GM21576 (cell line): ENCODE data around the gene SDF2L1.

Source experiments
- ATAC-seq: cut with Tn5 transposase; IDR thresholded peaks from one replicate; pipeline ENCODE4 v1.9.1; 2021; ENCODE audit warnings: mild to moderate bottlenecking, moderate library complexity; ENCODE audit not compliant: unreplicated experiment

SDF2L1 gene

DNA sequence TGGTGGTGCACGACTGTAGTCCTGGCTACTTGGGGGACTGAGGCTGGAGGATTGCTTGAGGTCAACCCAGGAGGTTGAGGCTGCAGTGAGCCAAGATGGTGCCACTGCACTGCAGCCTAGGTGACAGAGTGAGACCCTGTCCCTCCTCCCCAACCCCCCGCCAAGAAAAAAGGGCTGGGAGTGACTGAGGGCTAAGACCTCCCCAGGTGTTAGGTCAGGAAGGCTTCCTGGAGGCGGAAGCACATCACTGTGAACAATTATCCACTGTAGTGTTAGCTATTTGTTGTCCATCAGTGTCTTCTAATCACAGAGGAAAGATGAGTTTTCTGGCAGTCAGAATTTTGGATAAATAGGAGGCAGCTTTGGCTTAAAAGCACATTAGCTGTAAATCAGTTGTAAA, 21.1 kb upstream of the SDF2L1 start:
- no peak for ATAC-seq

DNA sequence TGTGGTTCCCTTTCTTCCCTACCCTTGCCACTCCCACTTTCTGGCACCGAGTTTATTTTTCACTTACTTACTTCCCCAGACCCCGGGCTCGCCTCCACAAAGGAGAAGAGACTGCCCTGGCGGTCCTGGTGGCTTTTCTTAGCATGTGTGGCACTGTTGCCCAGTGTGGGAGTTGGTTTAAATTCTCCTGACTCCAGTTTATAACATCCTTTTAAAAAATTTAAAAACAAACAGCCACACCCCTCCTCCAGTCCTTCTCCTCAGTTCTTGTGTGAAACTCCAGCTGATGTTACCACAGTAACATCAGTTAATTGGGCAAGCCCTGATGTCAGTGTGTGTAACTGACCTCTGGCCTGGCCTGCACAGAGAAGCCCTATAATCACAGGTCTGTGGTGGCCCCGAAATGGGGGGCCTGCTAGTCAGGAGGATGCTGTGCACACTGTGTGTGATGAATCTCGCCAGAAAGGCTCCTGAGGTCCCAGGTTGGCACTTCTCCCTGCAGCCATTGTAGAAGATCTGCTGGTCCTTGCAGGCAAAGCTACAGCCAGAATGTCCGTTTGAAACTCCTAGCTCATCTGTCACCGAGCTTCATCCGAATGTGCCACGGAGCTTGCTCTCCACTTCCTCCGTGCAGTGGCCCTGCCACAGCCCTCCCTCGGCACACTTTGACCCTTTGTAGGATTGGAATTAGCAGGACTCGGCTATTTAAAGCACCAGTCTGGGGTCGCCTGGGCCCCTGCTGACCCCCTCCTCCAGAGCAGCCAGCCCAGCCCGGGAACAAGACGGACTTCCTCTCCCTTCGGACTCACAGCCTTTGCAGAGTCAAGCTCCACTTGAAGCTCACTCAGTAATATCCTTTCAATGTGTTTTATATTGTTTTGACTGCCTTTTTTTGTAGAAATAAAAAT, 19.8 kb upstream of the SDF2L1 start:
- no peak for ATAC-seq

DNA sequence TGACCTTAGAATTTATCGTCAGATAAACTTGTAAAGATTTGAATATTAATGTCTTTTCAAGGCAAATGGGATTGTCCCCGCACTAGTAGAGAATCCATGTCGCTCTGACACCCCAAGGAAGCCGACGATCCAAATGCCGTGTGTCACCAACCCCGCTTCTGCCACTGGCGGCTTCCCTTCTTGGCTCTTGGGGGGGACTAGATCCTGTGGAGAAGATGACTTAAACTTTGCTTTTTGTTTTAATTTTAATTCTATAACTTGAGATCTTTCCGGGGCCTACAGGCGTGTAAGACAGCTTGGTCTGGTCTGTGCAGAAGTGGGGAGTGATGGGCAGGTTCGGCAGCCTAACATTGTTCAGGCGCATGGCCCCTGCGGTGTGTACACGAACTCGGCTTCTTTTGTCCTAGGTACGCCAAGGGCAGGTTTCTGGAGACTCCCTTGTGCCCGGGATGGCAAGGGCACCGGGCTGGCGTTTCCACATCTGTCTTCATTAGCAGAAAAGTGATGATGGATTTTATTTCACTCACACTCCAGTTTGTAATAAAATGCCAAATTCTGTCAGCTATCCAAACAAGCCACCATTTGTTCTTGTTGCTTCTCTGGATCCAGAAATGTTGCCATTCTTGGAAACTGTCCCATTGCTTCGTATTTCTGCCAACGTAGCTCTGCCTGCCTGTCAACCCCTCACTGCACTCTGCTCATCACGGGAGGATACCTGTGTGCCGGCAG, 19.0 kb upstream of the SDF2L1 start:
- ATAC-seq, result no peak

DNA sequence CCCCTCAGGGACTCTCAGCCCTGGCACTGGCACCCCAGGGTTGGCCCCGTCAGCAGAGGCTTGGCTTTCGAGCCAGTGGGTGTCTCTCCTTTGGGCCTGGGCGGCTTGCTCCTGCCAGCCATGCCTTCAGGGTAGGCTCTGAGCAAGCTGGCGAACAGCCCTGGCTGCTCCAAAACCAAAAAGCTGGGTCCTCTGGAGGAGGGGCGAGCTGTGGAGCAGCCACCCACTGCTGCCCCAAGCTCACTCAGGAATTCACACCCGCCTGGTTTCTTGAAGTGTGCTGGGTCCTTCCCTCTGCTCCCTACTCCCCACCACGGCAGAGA, 18.5 kb upstream of the SDF2L1 start:
- no peak for ATAC-seq

DNA sequence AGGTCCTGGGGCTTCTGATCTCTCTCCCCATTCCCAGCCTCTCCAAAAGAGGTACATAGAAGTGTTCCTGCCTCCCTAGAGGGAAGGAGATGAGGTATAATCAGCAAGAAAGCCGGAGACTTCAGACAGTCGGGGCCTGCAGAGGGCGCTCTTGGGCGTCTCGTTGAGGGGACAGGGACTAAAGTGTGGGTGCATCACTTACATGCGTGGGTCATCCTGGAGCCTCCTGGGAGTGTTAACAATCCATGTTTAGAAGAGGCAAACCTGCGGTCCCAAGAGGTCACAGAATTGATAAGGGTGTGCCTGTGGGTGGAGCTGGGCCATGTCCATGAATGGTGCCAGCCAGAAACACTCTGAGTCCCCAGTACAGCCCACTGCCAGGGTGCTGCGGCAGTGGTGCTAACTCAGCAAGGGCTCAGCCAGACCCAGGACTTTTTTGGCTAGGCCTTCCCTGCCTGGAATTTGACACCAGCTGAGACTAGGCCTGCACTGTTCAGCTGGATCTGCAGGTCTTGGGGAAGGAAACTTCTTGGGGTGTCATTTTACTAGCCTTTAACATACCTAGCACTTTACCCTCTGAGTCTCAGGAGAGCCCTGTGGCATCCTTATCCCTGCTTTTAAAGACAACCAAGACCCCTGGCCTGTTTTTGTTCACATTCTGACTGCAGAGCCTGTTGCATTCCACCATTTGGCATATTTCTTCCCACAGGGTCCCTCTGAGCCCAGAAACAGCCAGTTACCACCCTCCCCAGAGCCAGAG, 17.8 kb upstream of the SDF2L1 start:
- no peak for ATAC-seq

DNA sequence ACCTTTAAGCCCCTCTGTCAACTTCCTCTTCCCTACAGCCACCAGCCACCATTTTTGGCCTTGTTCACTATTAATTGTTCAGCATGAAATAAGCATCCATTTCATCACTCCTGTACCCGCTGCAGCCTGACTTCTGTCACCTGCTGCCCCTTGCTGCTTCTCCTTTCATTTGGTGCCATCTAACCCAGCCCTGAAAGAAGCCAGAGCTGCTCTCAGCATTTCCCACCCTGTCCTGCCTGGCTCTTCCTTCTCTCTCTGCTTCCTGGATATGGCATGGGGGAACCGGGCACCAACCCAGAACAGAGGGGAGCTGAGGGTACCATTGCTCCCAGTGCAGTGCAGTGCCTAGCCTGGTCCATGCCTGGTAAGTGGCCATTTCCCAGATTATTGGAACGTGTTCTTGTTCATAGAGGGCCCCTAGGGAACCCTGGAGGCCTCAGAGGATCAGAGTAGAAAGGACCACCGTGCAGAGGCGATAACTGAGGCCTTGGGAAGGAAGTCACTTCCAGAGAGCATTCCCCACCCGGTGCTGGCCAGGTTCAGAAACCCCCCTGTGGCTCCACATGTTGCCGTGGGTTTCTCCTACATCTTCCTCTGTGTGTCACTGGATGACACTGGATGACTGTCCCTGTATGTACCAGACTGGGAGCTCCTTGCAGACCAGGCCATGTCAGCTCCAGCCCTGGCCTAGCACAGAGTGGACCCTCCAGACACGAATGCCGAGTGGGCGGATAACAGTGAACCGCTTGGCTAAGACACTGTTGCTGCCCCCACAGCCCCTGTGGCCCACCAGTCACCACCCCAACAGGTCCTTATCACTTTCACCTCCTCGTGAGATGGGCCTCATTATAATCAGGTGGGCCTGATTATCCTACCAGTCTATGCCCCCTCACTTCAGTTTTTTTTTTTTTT, 17.0 kb upstream of the SDF2L1 start:
- no peak for ATAC-seq

DNA sequence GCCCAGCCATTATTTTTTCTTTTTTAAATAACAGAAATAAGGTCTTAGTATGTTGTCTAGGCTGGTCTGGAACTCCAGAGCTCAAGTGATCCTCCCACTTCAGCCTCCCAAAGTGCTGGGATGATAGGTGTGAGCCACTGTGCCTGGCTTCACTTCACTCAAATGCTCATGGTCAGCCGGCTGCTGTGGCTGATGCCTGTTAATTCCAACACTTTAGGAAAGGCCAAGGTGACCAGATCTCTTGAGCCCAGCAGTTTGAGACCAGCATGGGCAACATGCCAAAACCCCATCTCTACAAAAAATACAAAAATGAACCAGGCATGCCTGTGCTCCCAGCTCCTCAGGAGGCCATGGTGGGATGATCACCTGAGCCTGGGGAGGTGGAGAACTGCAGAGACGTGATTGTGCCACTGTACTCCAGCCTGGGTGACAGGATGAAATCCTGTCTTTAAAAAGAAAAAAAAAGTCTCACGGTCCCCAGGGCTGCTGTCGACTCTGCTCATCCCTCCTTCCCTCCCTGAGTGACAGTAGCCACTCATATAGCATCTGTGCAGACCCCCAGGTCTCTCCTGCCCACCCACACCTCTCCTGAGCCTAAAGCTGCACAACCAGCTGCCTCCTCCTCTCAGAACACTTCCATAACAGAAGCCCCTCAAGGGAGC, 15.9 kb upstream of the SDF2L1 start:
- ATAC-seq, result no peak

DNA sequence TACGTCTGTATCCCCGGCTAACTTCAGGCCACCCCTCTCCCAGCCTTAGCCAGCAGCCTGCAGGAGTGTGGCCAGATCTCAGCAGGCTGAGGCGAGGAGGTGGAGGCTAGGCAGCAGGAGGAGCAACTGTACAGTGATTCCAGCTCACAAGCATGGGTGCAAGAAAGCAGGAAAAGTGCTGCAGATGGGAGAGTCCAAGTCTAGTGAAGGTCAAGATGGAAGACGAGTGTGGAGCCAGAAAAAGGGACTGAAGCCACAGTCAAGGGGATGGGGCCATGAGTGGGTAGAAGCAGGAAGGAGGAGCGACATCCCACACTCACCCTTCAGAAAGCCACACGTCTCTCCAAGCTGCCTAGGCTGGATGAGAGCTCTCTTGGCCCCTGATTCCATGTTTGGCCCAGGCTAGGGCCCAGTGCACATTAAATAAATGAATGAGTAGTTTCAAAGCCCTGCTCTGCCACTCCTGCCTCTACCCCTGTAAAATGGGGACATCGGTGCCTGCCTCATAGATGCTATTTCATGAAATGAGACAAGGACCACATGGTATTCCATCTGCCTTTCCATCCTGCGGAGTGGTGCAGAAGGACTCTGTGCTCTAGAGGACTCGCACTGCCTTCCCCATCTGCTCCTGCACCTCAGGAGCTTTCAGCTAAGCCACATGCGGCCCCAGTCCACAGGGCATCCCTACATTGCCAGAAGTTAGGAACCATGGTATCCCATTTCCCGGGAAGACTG, 15.2 kb upstream of the SDF2L1 start:
- no peak for ATAC-seq

DNA sequence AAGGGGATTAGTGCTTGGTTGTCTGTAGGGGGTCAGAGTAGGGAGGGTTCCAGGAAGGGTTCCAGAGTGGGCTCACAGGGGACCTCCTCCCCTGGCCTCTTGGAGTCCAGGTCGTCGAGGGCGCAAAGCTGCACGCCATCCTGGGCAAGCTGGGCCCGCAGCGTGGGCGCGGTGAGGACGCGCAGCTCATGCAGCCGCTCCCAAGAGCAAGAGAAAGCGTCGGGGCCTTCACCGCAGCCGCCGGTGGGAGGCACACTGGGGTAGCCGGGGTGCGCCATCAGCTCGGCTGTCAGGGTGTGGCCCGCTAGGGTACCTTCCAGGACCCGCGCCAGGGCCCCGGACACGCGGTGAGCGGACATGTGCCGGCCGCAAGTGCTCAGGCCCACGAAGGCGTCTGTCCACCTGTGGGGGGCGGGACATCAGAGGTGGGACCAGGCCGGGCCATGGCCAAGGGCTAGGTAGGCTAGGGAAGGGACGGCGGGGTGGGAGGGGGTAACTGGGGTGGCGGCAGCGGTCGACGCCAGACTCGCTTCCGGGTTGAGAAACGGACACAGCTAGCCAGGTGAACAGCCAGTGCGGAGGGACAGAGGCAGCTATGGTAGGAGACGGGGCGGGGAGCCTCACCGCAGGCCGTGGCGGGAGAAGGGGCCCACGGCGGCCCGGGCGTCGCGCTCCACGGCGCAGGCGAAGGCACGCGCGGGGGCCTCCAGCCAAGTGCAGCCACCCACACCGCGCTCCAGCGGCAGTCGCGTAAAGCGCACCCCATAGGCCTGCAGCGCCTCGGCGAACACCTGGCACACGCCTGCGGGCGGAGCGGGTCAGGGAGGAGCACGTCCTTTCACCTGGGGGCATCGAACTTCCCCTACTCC, 13.5 kb upstream of the SDF2L1 start:
- ATAC-seq, result no peak

DNA sequence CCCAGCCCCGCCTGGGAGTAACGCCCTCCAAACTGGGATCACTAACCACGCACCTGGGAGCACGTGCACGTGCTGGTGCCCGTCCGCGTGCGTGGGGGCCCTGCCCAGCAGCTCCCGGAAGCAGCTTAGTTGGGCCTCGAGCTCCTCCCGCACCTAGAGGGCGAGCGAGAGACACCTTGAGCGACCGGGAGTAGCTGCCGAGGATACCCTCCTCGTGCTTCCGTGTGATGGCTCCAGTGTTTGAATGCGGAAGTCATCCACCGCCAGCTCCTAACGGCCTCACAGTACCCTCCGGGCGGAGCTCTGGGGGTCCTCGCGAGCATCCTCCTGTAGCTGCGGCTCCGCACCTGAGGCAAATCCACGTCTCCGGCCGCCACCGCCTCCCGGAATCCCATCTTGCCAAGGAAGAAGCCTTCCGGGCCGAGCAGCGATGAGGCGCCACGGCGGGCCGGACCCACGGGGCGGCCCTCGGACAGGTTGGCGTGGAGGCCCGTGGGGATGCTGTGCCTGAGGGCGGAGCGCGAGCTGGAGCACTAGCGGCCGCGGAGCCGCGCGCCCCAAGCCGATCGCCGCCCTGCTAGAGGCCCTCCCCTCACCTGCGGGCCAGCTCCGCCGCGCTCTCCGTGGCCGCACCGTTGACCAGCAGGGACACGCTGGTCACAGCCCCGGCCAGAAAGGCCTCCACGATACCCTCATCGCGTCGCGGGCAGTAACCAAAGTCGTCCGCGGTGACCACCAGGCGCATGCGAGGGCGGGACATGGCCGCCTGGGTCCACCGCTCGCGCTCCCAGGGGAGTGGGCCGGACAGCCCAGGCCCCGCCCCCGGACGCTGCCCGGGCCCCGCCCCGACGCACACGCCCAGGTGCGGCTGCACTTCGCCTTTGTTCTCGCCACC, 12.6 kb upstream of the SDF2L1 start, which contains the start of gene YDJC:
TSS of gene YDJC (minus strand) at position 768 of the 895 bp plus-strand sequence. CDS start at position 760, 8 bp downstream.
- peak; percentile 70 for ATAC-seq

DNA sequence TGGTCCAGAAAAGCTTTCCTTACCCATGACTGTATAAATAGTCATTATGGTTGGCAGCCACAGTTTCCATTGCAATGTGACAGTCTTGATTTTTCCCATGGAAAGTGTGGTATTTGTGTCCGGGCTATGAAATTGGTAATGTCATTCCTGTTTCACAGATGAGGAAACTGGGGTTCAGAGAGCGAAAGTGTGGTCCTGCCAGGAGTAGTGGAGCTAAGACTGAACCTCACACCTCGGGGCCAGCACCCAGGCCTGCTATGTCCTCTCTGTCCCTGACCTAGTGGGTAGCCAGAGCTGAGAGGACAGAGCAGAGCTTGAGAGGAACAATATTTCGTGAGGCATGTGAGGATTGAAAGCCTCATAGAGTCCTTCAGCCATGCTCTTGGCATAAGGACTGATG, 11.1 kb upstream of the SDF2L1 start:
- ATAC-seq, result no peak

DNA sequence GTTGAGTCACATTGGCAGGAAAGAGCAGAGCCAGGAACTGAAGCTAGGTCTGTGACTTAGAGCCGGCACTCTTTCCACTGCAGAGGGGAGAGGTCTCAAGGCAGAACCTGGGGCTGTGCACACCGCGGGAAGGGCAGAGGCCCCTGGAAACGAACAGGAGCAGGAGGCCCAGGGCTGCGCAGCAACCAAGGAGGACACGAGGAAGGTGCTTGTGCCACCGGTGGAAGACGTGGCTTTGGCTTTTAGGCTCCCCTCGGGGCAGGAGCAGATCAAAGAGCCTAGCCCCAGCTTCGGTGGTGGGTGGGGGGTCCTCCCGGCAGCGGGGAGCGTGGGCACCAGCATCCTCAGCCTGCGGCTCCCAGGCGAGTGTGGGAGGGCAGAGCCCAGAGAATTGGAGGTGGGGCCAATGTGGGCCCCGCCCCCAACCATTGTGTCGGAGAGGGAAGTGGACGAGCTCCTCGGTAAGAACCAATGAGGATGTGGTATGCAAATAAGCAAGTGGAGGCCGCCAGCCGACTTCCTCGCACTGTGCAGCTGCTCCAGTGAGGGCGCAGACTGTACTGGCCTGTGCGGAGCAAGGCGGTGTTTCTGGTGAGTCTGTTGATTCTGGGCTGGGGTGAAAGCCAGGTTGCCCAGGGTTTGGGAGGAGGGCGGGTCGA, 9.7 kb upstream of the SDF2L1 start, which contains the start of gene CCDC116:
TSS of gene CCDC116 (plus strand) at position 524 of the 659 bp plus-strand sequence. CDS start 422 bp downstream, outside the sequence.
- no peak for ATAC-seq

DNA sequence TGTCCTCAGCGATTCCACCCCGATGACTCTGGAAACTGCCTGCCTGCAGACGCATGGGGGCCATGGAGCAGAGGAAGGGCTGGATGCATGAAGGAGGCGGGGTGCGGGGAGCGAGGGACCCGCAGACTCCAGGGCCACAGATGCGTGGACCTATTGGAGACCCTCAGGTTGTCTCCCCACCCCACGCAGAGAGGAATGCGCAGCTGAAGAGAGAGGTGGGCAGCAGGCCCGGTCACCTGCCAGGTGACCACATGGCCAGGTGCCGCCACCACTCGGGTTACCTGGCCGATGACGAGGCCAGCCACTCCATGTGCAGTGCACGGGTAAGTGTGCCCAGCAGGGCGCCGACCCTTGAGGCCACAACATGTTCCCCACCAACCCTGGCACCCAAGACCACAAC, 9.2 kb upstream of the SDF2L1 start:
- ATAC-seq, result no peak

DNA sequence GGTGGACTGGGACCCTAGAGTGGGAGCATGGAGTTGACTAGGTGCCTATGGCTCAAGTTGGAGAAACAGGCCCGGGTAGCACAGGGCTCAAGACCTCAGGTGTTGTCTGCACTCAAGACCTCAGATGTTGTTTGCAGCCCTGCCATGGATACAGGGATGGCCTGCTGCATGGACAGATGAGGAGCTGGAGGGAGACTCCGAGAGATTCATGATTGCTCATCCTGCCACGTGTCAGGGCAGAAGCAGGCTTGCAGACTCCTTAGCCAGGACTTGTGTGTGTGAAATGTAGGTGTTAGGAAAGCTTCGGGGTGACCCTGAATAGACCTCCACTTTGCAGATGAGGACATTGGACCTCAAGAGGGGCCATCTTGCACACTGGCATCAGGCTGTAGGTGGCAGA, 8.6 kb upstream of the SDF2L1 start:
- ATAC-seq, result no peak

DNA sequence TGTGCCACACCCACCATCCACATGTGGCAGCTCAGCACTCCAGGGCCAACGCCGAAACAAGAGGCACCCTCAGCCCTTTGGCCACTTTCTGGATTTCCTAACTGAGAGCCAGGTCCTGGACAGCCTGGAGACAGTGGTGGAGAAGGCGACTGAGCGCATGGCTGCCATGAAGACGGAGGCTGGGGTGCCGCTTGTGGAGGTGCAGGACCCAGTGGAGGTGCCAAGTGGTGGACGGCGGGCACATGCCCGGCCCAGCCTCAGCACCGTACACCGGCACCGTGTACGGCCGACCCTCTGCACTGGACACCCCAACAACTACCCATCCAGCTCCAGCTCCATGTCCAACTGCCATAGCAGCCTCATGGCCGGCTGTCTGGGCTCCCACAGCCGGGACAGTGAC, 8.0 kb upstream of the SDF2L1 start:
- ATAC-seq, result no peak

DNA sequence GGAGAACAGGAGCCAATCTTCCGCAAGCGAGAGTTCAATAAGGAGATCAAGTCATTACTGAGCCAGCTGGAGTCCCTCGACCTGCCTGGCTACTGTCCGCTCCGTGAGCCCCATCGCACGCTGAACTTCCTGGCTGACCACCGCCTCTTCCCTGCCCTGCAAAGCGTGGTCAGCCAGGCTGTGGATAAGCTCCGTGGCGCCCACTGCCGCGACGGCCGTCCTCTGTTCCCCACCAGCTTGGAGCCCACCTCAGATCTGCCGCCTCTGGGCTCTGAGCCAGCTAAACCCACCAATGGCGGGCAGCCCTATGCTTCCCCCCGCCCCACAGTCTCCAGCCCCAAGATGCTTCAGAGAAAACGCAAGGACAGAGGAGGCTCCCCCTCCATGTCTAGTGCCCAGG, 7.3 kb upstream of the SDF2L1 start:
- ATAC-seq, result no peak
